NCI-H446 treated with DMSO at 0.1 percent for 48 hours (cell line): ENCODE measurements around the gene NFASC.

Experiments used
- DNase-seq: peaks from one replicate; lab custom pipeline; 2025; lab: John Stamatoyannopoulos, UW

Gene NFASC

DNA sequence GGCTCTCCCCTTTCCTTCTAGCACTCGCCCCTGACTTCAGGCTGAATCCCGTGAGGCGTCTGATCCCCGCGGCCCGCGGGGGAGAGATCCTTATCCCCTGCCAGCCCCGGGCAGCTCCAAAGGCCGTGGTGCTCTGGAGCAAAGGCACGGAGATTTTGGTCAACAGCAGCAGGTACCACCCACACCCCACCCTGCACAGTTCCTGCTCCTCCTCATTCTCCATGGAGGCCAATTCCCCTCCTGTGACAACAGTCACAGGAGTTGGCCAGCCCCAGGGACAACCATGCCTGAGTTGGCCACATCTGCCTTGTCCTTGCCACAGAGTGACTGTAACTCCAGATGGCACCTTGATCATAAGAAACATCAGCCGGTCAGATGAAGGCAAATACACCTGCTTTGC lies 193.6 kb downstream of the NFASC start:
- DNase-seq: no peak

DNA sequence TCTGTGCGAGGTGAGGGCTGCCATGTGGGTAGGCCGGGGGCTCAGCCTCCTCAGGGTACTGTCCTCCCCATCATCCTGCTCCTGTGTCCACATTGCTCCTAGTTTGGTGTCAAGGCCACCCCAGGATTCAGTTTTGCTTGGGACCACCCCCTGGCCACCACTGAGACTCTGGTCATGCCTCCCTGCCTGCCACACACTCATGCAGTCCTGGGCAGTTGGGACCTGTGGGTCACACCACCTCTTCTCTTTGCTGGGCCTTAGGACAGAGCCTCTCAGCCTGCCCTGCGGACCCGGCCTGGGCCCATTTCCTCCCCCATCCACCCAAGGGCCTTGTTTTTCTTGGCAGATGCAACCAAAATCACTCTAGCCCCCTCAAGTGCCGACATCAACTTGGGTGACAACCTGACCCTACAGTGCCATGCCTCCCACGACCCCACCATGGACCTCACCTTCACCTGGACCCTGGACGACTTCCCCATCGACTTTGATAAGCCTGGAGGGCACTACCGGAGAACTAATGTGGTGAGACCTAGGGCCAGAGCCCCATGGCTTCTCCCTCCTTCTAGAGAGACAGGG lies 194.2 kb downstream of the NFASC start:
- no peak for DNase-seq

DNA sequence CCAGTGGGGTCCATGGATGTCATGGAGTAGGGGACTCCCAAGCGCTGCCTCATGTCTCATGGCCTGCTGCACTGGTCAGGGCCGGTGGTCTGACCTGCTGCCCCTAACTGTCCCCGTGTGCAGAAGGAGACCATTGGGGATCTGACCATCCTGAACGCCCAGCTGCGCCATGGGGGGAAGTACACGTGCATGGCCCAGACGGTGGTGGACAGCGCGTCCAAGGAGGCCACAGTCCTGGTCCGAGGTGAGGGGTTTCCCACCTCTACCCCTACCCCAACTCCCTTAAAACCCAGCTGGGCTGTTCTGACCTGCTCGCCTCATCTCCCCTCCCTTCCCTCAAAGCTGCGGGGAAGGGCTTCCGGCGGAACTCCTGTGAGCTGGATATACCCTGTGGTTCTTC lies 195.0 kb downstream of the NFASC start:
- no peak for DNase-seq

DNA sequence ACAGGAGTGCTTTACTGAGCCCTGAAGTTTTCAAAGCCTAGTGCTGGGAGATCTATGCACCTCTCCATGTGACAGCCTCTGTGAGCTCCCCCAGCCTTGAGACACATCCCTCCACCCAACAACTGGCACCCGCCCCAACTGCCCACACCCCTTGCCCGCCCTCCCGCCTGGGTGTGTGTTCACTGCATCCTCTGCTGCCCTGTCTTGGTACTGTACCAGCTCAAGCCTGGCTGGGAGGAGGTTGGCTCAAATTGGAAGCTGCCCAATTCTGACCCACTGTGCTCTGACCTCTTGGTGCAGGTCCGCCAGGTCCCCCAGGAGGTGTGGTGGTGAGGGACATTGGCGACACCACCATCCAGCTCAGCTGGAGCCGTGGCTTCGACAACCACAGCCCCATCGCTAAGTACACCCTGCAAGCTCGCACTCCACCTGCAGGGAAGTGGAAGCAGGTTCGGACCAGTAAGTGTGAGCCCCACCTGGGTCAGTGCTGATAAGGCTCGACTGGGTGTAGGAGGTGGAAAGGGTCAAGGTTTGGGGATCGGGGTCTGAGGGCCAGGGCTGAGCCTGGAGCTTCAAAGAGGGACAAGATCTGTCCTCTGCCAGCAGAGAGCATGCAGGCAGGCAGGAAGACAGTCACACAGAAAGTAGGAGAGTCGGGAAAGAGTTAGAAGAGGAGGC lies 195.6 kb downstream of the NFASC start:
- DNase-seq: no peak

DNA sequence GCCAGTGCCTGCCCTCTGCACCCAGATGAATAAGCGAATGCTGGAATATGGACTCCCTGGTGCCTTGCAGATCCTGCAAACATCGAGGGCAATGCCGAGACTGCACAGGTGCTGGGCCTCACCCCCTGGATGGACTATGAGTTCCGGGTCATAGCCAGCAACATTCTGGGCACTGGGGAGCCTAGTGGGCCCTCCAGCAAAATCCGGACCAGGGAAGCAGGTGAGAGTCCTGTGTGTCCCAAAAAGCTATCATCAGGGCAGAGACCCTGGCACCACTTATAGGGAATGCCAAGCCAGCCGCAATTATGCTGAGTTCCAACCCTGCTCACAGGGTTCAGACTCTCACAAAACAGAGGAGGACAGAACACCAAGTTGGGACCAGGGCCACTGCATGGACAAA lies 196.4 kb downstream of the NFASC start:
- no peak for DNase-seq

DNA sequence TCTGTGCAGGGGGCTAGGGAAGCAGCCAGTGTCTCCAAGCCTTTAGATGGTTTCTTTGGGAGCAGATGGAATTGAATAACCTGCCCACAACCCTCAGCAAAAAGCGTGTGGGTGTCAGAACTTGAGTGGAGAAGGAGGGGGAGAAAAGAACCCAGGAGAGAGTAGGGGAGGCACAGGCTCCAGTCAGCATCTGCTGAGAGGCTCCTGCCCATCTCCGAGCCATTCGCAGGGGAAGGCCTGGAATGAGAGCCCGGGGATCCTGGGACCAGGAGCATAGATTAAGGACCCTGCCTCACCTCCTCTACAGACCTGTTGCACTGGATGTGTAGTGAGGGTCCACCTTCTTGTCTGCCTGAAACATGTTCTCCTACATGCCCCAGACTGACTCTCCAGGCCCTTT lies 197.3 kb downstream of the NFASC start:
- no peak for DNase-seq

DNA sequence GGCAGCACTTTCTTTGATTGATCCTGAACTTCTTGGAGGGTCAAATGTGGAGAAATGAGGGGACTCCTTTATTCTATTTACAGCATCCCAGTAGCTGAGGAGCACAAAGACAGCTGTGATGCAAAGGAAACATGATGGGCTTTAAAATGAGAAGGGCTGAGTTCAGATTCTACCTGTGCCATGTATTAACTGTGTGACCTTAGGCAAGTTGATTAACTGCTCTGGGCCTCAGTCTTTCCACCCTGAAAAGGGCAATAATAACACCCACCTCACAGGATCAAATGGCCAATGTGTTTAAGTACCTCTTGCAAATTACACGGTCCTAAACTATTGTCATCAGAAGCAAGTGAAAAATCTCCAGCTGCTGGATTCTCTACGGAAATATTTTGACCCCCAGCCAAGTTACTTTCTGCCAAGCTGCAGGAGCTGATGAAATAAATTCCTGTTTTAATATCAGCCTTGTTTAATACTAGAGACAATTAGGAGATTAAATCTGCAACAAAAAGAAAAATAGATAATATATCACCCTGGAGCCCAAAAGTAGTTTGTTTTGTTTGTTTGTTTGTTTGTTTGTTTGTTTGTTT lies 197.9 kb downstream of the NFASC start:
- DNase-seq: no peak

DNA sequence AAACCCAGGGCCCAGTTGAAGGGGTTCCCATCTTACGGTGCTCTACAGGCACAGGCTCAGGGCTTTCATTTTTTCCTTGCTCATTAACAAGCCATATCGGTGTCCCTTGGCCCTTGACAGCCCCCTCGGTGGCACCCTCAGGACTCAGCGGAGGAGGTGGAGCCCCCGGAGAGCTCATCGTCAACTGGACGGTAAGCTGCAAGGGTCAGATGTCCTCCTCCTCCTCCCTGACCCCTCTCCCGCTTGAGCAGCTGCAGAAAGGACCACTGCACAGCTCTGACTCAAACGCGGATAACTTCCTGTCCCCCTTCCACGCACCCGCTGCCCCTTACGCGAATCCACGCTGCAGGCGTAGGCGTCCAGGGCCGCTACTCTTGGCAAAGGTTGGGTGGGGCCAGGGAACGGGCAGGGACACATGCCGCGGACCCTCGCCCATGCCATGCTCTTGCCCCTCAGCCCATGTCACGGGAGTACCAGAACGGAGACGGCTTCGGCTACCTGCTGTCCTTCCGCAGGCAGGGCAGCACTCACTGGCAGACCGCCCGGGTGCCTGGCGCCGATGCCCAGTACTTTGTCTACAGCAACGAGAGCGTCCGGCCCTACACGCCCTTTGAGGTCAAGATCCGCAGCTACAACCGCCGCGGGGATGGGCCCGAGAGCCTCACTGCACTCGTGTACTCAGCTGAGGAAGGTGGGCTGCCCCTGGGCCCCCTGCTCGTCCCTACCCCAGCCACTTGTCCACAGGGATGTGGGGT lies 198.9 kb downstream of the NFASC start:
- DNase-seq: no peak

DNA sequence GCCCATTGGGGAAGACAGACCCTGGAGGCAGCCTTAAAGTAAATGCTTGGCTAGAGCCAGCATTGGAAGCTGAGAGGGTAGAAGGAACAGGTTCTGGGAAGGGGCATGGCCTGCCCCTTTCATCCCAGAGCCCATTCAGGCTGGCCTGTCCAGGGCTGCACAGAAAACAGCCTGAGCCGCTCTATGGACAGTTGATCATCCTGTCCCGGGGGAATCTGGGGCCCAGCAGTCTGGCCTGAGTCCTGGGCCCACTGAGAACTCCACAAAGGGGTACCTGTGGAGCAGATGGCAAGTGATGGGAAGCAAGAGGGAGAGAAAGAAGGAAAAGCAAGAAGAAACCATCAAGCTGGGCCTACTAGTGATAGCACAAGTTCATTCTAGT lies 200.4 kb downstream of the NFASC start:
- no peak for DNase-seq

DNA sequence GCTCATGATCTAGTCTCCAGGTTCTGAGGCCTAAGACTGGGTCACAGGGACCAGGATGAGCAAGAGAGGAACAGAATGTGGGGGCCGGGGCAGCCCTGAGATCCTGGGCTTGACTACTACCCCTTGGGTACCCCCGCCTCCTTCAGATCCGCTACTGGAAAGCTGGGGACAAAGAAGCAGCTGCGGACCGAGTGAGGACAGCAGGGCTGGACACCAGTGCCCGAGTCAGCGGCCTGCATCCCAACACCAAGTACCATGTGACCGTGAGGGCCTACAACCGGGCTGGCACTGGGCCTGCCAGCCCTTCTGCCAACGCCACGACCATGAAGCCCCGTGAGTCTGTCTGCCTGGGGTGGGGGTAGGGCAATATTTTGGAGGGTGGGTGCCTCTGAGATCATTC lies 201.1 kb downstream of the NFASC start:
- DNase-seq: no peak

DNA sequence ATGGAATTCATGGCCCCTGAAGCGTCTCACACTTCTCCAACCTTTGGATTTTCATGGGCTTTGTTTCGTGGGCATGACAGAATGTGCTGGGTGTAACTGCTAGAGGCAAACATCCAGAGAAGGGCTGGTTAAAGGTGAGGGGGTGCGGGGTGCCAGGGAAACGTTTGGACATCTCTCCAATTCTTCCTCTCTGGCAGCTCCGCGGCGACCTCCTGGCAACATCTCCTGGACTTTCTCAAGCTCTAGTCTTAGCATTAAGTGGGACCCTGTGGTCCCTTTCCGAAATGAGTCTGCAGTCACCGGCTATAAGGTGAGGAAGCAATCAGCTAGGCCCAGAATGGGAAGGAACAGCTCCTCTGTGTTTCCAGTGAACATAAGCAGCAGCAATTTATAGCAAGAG lies 201.6 kb downstream of the NFASC start:
- no peak for DNase-seq
